DMS153 (cell line): Measurements from ENCODE around the gene VAC14.

Experiments used
- DNase-seq: peaks from one replicate; lab custom pipeline; 2025; lab: John Stamatoyannopoulos, UW

VAC14 gene

DNA sequence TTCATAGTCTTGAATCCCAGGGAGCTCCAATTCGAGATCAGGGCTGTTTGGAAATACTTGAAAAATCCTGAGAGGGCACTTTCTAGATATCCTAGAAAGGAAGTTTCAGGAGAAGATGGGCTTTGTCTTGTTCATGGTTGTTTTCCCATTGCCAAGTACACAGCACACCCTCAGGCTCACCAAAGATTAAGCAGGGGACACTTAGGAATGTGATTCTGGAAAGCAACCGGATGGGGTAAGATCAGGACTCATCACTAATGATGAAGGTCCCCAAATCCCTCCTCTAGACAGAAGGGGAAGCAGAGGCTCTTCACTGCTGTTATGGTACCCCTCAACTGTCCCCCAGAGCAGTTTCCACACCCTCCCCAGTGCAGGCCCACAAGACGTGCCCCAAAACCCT lies 40.7 kb downstream of the VAC14 start:
- DNase-seq = no peak

GRCh38 chr16:70759666-70760065 lies 41.3 kb downstream of the VAC14 start:
- no peak for DNase-seq

DNA sequence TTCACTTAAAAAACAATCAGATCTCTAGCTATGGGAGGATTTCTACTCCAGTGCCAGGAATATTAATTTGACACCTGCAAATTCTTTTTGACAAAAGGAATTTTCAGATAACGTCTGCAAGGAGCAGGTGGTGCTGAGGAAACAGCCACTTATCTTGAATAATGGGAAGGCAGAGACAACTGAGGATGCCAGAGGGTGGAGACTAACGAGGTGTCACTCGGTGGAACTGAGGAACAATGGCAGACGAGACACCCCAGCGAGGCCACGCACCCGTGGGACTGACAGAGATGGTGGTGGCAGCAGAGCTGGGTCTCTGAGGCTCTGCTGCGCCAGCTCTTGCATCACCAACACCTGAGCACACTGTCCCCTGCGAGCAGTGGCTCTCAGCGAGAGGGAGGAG lies 42.2 kb downstream of the VAC14 start:
- DNase-seq = no peak

DNA sequence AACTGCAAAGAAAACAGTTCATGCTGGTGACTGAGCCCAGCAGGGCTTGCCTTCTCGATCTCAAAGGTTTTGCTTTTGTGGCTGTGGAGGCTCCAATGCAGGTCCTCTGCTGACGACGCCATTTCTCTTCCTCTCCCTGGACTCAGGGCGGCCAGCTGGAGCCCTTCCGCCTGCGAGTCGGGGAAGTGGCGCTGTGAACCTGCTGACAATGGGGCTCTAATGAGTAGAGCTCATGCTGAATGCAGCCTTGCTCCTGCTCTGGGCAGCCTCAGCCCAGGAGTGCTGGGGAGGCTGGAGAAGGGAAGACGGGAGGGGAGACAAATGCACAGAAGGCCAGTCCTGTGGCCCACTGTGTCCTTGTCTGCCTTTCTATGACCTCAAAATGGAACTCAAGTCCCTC lies 43.8 kb downstream of the VAC14 start:
- DNase-seq = no peak

DNA sequence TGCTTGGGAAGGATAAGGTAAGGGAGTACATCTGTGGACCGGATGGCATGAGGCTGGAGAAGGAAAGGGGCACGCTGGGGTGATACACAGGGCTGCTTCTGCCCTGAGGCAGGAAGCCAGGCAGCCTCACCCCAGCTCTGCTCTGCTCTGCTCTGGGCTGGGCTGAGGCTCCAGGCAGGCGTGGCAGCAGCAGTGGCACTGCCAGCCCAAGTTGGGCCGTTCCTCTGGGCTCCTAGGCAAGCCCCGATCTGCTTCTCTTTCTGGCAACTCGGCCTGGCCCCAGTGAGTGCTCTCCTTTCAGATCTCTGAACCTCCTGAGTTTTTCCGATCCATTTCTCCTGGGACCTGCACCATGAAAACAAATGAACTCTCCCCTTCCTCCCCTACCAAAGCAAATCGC lies 44.9 kb downstream of the VAC14 start:
- no peak for DNase-seq

- DNase-seq = no peak
Measured at GRCh38 chr16:70754851-70755600, 45.9 kb downstream of the VAC14 start.

DNA sequence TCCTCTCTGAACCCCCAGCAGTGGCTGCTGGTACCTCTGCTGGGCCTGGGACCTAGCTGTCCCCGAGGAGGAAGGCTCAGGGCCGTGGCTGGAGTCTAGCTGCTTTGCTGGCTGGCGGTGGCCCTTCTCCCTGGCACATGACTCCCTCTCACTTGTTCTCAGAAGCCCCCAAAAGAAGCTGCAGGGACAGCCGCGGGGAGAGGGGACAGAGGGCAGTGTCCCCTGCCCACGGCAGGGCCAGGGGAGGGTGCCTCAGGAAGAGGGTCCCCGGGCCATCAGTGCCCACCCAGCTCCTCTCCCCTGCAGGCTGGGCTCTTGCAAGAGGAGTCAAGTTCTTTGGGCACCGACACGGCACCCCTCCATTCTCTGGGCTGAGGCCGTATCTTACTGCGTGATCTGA lies 46.6 kb downstream of the VAC14 start:
- no peak for DNase-seq

DNA sequence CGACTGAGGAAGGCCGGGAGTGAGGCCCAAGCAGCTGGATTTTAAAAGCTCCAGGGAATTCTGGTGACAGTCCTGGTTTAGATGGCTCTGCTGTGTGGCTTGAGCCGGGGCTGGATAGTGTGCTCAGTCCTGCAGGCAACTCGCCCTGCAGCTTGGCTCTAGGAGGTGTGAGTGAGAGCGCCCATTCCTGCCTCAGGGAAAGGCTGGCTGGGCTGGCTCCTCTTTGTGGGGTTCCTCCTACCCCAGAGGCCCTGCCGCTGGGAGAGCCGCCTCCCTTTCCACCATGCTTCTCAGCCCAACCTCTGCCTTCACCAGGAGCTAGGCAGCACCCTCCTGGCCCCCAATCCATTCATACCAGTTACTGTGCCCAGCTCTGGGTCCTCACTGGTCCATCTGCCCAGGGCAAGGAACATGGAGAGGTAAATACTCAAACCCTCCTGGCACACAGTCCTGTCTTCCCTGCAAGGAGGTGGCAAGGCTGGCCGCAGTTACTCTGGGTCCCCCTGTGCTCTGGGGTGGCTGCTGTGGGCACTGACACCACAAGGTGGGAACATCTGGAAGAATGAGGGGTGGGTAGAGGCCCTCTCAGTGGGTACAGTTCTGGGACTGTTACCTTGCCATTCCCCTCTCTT lies 47.1 kb downstream of the VAC14 start:
- DNase-seq = no peak

- no peak for DNase-seq
Measured at GRCh38 chr16:70753228-70753627, 47.7 kb downstream of the VAC14 start.

DNA sequence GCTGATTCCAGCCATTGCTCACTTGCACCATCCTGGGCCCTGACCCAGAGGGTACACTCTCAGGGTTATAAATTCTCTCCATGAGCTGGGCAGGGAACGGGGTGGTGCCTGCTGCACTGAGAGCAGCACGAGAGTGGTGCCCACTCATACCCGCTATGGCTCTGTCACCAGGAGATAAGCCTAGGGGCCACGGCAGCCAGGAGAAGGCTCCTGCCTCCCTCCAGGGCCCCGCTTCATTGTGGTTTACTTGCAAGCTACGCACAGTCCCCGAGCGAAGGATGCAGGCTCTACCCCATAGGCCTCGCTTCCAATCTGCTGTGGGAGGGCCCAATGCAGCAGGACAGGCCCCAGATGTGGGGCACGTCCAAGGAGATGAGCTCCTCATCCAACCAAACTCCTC lies 48.5 kb downstream of the VAC14 start:
- DNase-seq = no peak

- no peak for DNase-seq
Measured at GRCh38 chr16:70751593-70751992, 49.4 kb downstream of the VAC14 start.

DNA sequence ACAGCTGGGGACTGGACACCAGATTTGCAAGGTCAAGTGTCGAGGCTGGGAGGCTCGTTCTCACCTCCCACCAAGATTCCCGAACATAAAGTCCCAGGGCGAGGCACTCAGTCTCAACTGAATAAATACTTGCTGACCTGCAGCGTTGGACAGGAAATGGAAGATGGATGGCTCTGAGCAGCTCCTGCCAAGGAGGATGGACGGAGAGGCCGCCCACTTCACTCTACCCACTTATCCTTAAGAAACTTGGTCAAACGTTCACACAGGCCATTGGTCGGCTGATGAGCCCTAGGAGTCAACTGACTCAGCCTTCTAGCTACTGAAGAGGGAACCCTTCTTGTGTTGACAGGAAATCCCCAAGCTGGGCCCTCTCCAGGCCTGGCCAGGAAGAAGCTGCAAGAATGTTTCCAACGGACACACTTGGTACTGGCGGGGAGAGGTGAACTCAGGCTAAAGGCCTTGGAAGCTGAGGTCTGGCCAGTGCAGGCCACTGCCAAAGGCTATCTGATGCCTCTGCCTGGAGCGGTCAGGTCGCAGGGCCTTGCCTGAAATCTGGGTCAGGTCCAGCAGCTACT lies 50.0 kb downstream of the VAC14 start:
- no peak for DNase-seq

- no peak for DNase-seq
Measured at GRCh38 chr16:70749681-70750601, 51.0 kb downstream of the VAC14 start.

- peak; percentile 55 for DNase-seq
Measured at GRCh38 chr16:70749006-70749678, 51.8 kb downstream of the VAC14 start.

- DNase-seq = no peak
Measured at GRCh38 chr16:70747703-70748631, 53.0 kb downstream of the VAC14 start.

DNA sequence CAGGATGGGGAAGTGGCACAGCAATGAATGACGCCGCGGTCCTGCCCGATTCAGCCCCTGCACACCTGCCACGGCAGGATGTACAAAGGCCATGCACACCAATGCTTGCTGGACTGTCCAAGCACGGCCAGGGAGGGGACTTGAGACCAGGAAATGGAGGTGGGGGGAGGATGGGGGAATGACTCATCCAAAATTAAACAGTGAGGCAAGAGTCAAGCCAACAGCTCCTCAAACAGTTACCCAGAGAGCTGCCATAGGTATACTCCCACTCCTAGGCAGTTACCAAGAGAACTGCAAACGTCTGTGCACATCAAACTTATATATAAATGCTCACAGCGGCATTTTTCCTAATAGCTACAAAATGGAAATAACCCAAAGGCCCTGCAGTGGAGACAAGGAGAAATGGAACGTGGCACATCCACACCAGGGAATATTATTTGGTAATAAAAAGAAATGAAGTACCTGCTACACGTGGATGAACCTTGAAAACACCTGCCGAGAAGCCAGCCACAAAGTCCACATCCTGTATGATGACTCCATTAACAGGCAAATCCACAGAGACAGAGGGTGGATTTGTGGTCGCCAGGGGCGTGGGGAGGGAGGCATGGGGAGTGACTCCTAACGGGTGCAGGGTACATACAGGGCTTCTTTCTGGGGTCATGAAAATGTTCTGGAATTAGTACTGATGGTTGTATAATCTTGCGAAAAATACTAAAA lies 54.1 kb downstream of the VAC14 start:
- peak; percentile 92 for DNase-seq

GRCh38 chr16:70746040-70746707 lies 54.8 kb downstream of the VAC14 start:
- DNase-seq = peak; percentile 71

DNA sequence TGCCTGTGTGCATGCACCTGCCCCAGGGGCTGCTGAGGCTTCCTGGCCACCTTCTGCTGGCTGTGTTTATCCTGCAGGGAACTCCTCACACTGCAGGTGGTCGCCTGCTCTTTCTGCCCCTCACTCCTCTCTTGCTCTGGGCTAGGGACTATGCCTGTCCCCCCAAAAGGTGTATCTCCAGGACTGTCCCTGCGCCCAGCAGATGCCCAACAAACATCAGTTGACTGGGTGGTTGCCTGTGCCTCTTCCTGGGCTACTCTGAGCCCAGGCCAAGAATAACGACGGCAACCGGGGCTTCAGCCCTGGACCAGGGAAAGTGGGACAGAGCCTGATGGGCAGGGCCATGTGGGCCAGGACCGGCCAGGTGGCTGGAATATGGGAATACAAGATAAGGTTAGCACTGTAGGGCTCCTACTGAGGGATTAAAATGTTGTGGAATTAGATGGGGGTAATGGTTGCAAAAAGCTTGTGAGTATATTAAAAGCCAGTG lies 55.4 kb downstream of the VAC14 start:
- DNase-seq = peak; percentile 8

DNA sequence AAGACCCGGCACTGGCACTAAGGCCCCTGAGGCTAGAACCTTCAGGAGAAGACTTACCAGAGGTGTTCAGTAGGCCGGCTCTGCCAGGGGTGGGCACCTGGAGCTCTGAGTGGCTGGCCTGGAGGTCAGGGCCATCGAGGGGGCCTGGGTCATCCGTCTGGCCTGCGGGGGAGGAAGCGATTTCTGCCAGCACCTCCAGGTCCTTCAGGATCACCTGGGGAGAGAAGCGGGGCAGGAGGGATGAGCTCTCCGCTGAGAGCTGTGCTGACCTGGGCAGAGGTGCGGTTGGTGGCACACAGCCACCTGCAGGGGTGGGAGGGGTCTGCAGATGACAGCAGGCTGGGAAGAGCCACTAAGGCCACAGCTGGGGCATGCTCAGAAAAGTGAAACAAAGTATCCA lies 56.6 kb downstream of the VAC14 start:
- DNase-seq = no peak
